ENCODE measurements around the gene FCF1. TPM values are rescaled to one million over a fixed set of nuclear protein-coding genes. Genes with fewer than 3 reads are reported as not detected.
"Not testable (repeated sequence)": the region's sequence is repeated elsewhere in the genome, so short reads cannot be mapped to it uniquely, and the experiment has no call there.

FCF1 gene
- total RNA-seq, 2 experiments from 2014 or later = 16.1 to 62.1 TPM

GRCh38 chr14:74754899-74755298 is 42.0 kb downstream of the FCF1 start:
- Histone ChIP-seq H4K20me1 (ENCODE audit: insufficient read depth, low read length) (no peaks in the 10 kb centered on the region), H3K9me3 (ENCODE audit: low read length) (no peaks in the 10 kb centered on the region), H3K4me1 (ENCODE audit: insufficient read depth, low read length, poor library complexity, severe bottlenecking) (no peaks in the 10 kb centered on the region), H3K27ac (ENCODE audit: low read depth, low read length, poor library complexity, severe bottlenecking) (no peak overlapping the region), H3K79me2 (ENCODE audit: insufficient read depth, low read depth, low read length) (no peaks in the 10 kb centered on the region), H2AFZ (ENCODE audit: low read length) (no peak overlapping the region), H3K36me3 (ENCODE audit: insufficient read depth, low read length) (no peaks in the 10 kb centered on the region), H3K4me2 (ENCODE audit: low read length) (no peak overlapping the region), H3K4me3 (ENCODE audit: low read depth, low read length, poor library complexity, severe bottlenecking) (no peak overlapping the region), H3K9me2 (ENCODE audit: insufficient read depth, low read length) (no peaks in the 10 kb centered on the region)
- CTCF ChIA-PET (ENCODE audit: unreplicated experiment) = no interaction called here
- DNase-seq (ENCODE audit: low spot score) = no peak
- intact Hi-C loops (cut with micrococcal nuclease; ENCODE audit: unreplicated experiment) = no loop called here
- no peak for TF ChIP-seq EZH2phosphoT487 (IDR thresholded peaks at IDR 0.05; ENCODE audit: borderline replicate concordance, low read depth, low read length)
- TF ChIP-seq, protein P1, sequence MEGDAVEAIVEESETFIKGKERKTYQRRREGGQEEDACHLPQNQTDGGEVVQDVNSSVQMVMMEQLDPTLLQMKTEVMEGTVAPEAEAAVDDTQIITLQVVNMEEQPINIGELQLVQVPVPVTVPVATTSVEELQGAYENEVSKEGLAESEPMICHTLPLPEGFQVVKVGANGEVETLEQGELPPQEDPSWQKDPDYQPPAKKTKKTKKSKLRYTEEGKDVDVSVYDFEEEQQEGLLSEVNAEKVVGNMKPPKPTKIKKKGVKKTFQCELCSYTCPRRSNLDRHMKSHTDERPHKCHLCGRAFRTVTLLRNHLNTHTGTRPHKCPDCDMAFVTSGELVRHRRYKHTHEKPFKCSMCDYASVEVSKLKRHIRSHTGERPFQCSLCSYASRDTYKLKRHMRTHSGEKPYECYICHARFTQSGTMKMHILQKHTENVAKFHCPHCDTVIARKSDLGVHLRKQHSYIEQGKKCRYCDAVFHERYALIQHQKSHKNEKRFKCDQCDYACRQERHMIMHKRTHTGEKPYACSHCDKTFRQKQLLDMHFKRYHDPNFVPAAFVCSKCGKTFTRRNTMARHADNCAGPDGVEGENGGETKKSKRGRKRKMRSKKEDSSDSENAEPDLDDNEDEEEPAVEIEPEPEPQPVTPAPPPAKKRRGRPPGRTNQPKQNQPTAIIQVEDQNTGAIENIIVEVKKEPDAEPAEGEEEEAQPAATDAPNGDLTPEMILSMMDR (conservative IDR thresholded peaks at IDR 0.05; ENCODE audit: low read length) = no peak
- POLR2A ChIA-PET = interaction anchor here (1.2 to 1.6 kb wide), 2 partner anchors 9 to 137 kb away, joined by 3 to 4 read pairs; no protein-coding TSS in a partner anchor
- BruUV-seq (replicated peaks) = no TSS peak

GRCh38 chr14:74756326-74756725 is 43.4 kb downstream of the FCF1 start:
- Histone ChIP-seq H3K27ac (ENCODE audit: low read depth, low read length, poor library complexity, severe bottlenecking) (no peak overlapping the region), H3K9me3 (ENCODE audit: low read length) (no peaks in the 10 kb centered on the region), H3K4me2 (ENCODE audit: low read length) (no peak overlapping the region), H2AFZ (ENCODE audit: low read length) (no peak overlapping the region), H3K4me3 (ENCODE audit: low read depth, low read length, poor library complexity, severe bottlenecking) (no peak overlapping the region), H3K79me2 (ENCODE audit: insufficient read depth, low read depth, low read length) (no peaks in the 10 kb centered on the region), H3K36me3 (ENCODE audit: insufficient read depth, low read length) (no peaks in the 10 kb centered on the region), H3K4me1 (ENCODE audit: insufficient read depth, low read length, poor library complexity, severe bottlenecking) (no peaks in the 10 kb centered on the region), H4K20me1 (ENCODE audit: insufficient read depth, low read length) (no peaks in the 10 kb centered on the region), H3K9me2 (ENCODE audit: insufficient read depth, low read length) (no peaks in the 10 kb centered on the region)
- BruUV-seq (replicated peaks) = no TSS peak
- TF ChIP-seq, protein P1 (conservative IDR thresholded peaks at IDR 0.05; ENCODE audit: low read length) = no peak
- no peak for DNase-seq (ENCODE audit: low spot score)
- ChIA-PET CTCF (ENCODE audit: unreplicated experiment) (no interaction called here), POLR2A (interaction anchor here (0.6 to 1.5 kb wide), 3 partner anchors 22 to 46 kb away, joined by 3 read pairs; no protein-coding TSS in a partner anchor)
- intact Hi-C loops (cut with micrococcal nuclease; ENCODE audit: unreplicated experiment) = no loop called here

DNA sequence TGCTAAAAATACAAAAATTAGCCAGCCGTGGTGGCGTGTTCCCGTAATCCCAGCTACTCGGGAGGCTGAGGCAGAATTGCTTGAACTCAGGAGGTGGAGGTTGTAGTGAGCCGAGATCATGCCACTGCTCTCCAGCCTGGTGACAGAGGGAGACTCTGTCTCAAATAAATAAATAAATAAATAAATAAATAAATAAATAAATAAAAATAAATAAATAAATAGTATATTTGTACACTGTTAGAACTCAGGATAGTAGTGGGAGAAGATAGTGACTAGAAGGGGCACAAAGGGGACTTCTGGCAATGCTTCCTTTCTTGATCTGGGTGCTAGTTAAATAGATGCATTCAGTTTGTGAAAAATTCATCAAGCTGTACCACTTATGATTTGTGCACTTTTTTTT is 45.6 kb downstream of the FCF1 start:
- H3K9me3 ChIP-seq (ENCODE audit: low read length); H3K27ac ChIP-seq (ENCODE audit: low read depth, low read length, poor library complexity, severe bottlenecking); intact Hi-C loops (cut with micrococcal nuclease; ENCODE audit: unreplicated experiment); H3K79me2 ChIP-seq (ENCODE audit: insufficient read depth, low read depth, low read length); H4K20me1 ChIP-seq (ENCODE audit: insufficient read depth, low read length); H3K4me2 ChIP-seq (ENCODE audit: low read length); CTCF ChIA-PET (ENCODE audit: unreplicated experiment); H3K4me3 ChIP-seq (ENCODE audit: low read depth, low read length, poor library complexity, severe bottlenecking); BruUV-seq (replicated peaks); H3K9me2 ChIP-seq (ENCODE audit: insufficient read depth, low read length); H2AFZ ChIP-seq (ENCODE audit: low read length); DNase-seq (ENCODE audit: low spot score); H3K36me3 ChIP-seq (ENCODE audit: insufficient read depth, low read length): not testable (repeated sequence)
- H3K4me1 ChIP-seq (ENCODE audit: insufficient read depth, low read length, poor library complexity, severe bottlenecking) = peaks cover 11% of the 10 kb centered on the region
- POLR2A ChIA-PET = interaction anchor here (1.1 to 1.2 kb wide), 2 partner anchors 48 to 74 kb away, joined by 3 read pairs; no protein-coding TSS in a partner anchor
